Measurements from ENCODE around the gene SLC5A11. TPM values are rescaled to one million over a fixed set of nuclear protein-coding genes. Genes with fewer than 3 reads are reported as not detected.

Gene SLC5A11
- total and polyA plus RNA-seq, 4 donors: 0.15 to 4.1 (median 0.92) TPM

DNA sequence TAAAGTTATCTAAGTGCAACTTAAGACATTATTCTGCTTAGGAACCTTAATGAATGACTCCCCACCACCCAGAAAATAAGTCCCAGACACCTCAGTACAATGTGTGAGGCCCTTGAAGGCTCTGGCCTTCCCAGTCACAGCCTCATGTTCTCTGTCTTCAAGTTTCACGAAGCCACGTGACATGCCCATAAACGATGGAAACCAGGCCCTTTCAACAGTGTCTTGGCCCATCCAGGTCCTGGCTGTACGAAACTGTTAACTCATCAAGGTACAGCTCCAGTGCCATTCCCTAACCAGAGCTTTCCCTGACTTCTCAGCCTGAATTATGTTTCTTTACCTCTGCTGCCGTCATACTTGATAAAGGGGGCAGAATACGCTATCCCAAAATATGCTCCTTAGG, 100.4 kb downstream of the SLC5A11 start:
- Histone ChIP-seq H3K36me3 (ENCODE audit: control insufficient read depth in 4 of 4, insufficient read depth in 3 of 4, low read depth in 1 of 4, low read length in 3 of 4) (peaks cover 4 to 57% (median 40%) of the 10 kb centered on the region in 4 donors), H3K4me3 (ENCODE audit: low read depth in 1 of 3, low read length in 3 of 3) (no peak overlapping the region), H3K27me3 (ENCODE audit: control insufficient read depth in 4 of 4, insufficient read depth in 4 of 4, low read length in 3 of 4) (no peaks in the 10 kb centered on the region)

GRCh38 chr16:24950275-24950674, 104.5 kb downstream of the SLC5A11 start:
- Histone ChIP-seq H3K36me3 (ENCODE audit: control insufficient read depth in 4 of 4, insufficient read depth in 3 of 4, low read depth in 1 of 4, low read length in 3 of 4) (peaks cover 18 to 73% (median 53%) of the 10 kb centered on the region in 4 donors), H3K27ac (ENCODE audit: low read depth in 1 of 2, low read length in 2 of 2) (no peak overlapping the region), H3K4me1 (ENCODE audit: control insufficient read depth in 4 of 4, insufficient read depth in 4 of 4, low read length in 3 of 4) (no peaks in the 10 kb centered on the region), H3K27me3 (ENCODE audit: control insufficient read depth in 4 of 4, insufficient read depth in 4 of 4, low read length in 3 of 4) (no peaks in the 10 kb centered on the region), H3K9me3 (ENCODE audit: control insufficient read depth in 4 of 4, low read length in 3 of 4) (no peaks in the 10 kb centered on the region), H3K9ac (ENCODE audit: low read depth in 1 of 2, low read length in 2 of 2) (no peak overlapping the region), H3K4me3 (ENCODE audit: low read depth in 1 of 3, low read length in 3 of 3) (no peak overlapping the region)
- TF ChIP-seq TAF1 (conservative IDR thresholded peaks at IDR 0.05) (no peak), JUND (IDR thresholded peaks at IDR 0.05) (no peak), NR2F2 (IDR thresholded peaks at IDR 0.05) (no peak), CTCF (IDR thresholded peaks at IDR 0.05; ENCODE audit: low read depth, low read length, missing input control) (no peak), EGR1 (IDR thresholded peaks at IDR 0.05; ENCODE audit: low read depth in 2 of 2) (no peak), SP1 (IDR thresholded peaks at IDR 0.05) (no peak), YY1 (IDR thresholded peaks at IDR 0.05) (no peak), RXRA (IDR thresholded peaks at IDR 0.05) (no peak)
- TF ChIP-seq, protein P1, sequence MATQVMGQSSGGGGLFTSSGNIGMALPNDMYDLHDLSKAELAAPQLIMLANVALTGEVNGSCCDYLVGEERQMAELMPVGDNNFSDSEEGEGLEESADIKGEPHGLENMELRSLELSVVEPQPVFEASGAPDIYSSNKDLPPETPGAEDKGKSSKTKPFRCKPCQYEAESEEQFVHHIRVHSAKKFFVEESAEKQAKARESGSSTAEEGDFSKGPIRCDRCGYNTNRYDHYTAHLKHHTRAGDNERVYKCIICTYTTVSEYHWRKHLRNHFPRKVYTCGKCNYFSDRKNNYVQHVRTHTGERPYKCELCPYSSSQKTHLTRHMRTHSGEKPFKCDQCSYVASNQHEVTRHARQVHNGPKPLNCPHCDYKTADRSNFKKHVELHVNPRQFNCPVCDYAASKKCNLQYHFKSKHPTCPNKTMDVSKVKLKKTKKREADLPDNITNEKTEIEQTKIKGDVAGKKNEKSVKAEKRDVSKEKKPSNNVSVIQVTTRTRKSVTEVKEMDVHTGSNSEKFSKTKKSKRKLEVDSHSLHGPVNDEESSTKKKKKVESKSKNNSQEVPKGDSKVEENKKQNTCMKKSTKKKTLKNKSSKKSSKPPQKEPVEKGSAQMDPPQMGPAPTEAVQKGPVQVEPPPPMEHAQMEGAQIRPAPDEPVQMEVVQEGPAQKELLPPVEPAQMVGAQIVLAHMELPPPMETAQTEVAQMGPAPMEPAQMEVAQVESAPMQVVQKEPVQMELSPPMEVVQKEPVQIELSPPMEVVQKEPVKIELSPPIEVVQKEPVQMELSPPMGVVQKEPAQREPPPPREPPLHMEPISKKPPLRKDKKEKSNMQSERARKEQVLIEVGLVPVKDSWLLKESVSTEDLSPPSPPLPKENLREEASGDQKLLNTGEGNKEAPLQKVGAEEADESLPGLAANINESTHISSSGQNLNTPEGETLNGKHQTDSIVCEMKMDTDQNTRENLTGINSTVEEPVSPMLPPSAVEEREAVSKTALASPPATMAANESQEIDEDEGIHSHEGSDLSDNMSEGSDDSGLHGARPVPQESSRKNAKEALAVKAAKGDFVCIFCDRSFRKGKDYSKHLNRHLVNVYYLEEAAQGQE (IDR thresholded peaks at IDR 0.05): no peak
- WGBS: 89% methylated on average over 5 of the region's 5 CpGs
- DNase-seq (ENCODE audit: low spot score): no peak

More for the DNA sequence above, 100.4 kb downstream of the SLC5A11 start:
- WGBS: 92% methylated on average over 6 of the region's 6 CpGs
- Histone ChIP-seq H3K9ac (ENCODE audit: low read depth in 1 of 2, low read length in 2 of 2) (no peak overlapping the region), H3K27ac (ENCODE audit: low read depth in 1 of 2, low read length in 2 of 2) (no peak overlapping the region), H3K4me1 (ENCODE audit: control insufficient read depth in 4 of 4, insufficient read depth in 4 of 4, low read length in 3 of 4) (no peaks in the 10 kb centered on the region), H3K9me3 (ENCODE audit: control insufficient read depth in 4 of 4, low read length in 3 of 4) (no peaks in the 10 kb centered on the region)
- DNase-seq (ENCODE audit: low spot score): no peak
- no peak for TF ChIP-seq JUND (IDR thresholded peaks at IDR 0.05)
- TF ChIP-seq FOXA2 (IDR thresholded peaks at IDR 0.05): no peak
- no peak for TF ChIP-seq NR2F2 (IDR thresholded peaks at IDR 0.05)
- no peak for TF ChIP-seq HNF4G (IDR thresholded peaks at IDR 0.05)
- TF ChIP-seq ATF3 (IDR thresholded peaks at IDR 0.05): no peak
- no peak for TF ChIP-seq RXRA (IDR thresholded peaks at IDR 0.05)
- no peak for TF ChIP-seq TAF1 (conservative IDR thresholded peaks at IDR 0.05)
- TF ChIP-seq FOXA1 (IDR thresholded peaks at IDR 0.05): no peak
- TF ChIP-seq YY1 (IDR thresholded peaks at IDR 0.05): no peak

GRCh38 chr16:24953306-24953705, 107.5 kb downstream of the SLC5A11 start:
- DNase-seq (ENCODE audit: low spot score): no peak
- no peak overlapping the region for H3K9ac ChIP-seq (ENCODE audit: low read depth in 1 of 2, low read length in 2 of 2)
- WGBS: 81% methylated on average over 6 of the region's 6 CpGs
- H3K9me3 ChIP-seq (ENCODE audit: control insufficient read depth in 4 of 4, low read length in 3 of 4): no peaks in the 10 kb centered on the region
- H3K27ac ChIP-seq (ENCODE audit: low read depth in 1 of 2, low read length in 2 of 2): no peak overlapping the region
- no peak overlapping the region for H3K4me3 ChIP-seq (ENCODE audit: low read depth in 1 of 3, low read length in 3 of 3)
- H3K27me3 ChIP-seq (ENCODE audit: control insufficient read depth in 4 of 4, insufficient read depth in 4 of 4, low read length in 3 of 4): no peaks in the 10 kb centered on the region
- no peaks in the 10 kb centered on the region for H3K4me1 ChIP-seq (ENCODE audit: control insufficient read depth in 4 of 4, insufficient read depth in 4 of 4, low read length in 3 of 4)
- H3K36me3 ChIP-seq (ENCODE audit: control insufficient read depth in 4 of 4, insufficient read depth in 3 of 4, low read depth in 1 of 4, low read length in 3 of 4): peaks cover 15 to 75% (median 47%) of the 10 kb centered on the region in 4 donors
- TF ChIP-seq YY1 (IDR thresholded peaks at IDR 0.05) (no peak), RAD21 (IDR thresholded peaks at IDR 0.05) (no peak), FOXA2 (IDR thresholded peaks at IDR 0.05) (no peak), HNF4G (IDR thresholded peaks at IDR 0.05) (no peak), TAF1 (conservative IDR thresholded peaks at IDR 0.05) (no peak), FOXA1 (IDR thresholded peaks at IDR 0.05) (no peak), EGR1 (IDR thresholded peaks at IDR 0.05; ENCODE audit: low read depth in 2 of 2) (no peak), ATF3 (IDR thresholded peaks at IDR 0.05) (no peak), HNF4A (conservative IDR thresholded peaks at IDR 0.05) (no peak)
- TF ChIP-seq, protein P1 (IDR thresholded peaks at IDR 0.05): no peak
- TF ChIP-seq, protein P2, sequence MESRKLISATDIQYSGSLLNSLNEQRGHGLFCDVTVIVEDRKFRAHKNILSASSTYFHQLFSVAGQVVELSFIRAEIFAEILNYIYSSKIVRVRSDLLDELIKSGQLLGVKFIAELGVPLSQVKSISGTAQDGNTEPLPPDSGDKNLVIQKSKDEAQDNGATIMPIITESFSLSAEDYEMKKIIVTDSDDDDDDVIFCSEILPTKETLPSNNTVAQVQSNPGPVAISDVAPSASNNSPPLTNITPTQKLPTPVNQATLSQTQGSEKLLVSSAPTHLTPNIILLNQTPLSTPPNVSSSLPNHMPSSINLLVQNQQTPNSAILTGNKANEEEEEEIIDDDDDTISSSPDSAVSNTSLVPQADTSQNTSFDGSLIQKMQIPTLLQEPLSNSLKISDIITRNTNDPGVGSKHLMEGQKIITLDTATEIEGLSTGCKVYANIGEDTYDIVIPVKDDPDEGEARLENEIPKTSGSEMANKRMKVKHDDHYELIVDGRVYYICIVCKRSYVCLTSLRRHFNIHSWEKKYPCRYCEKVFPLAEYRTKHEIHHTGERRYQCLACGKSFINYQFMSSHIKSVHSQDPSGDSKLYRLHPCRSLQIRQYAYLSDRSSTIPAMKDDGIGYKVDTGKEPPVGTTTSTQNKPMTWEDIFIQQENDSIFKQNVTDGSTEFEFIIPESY (IDR thresholded peaks at IDR 0.05): no peak

All from liver (tissue), 9 donors.